Measurements from ENCODE around the gene EIF4A2.
A peak's percentile ranks its signal among the peaks of the same experiment; 100 is the strongest.

The EIF4A2 gene

DNA sequence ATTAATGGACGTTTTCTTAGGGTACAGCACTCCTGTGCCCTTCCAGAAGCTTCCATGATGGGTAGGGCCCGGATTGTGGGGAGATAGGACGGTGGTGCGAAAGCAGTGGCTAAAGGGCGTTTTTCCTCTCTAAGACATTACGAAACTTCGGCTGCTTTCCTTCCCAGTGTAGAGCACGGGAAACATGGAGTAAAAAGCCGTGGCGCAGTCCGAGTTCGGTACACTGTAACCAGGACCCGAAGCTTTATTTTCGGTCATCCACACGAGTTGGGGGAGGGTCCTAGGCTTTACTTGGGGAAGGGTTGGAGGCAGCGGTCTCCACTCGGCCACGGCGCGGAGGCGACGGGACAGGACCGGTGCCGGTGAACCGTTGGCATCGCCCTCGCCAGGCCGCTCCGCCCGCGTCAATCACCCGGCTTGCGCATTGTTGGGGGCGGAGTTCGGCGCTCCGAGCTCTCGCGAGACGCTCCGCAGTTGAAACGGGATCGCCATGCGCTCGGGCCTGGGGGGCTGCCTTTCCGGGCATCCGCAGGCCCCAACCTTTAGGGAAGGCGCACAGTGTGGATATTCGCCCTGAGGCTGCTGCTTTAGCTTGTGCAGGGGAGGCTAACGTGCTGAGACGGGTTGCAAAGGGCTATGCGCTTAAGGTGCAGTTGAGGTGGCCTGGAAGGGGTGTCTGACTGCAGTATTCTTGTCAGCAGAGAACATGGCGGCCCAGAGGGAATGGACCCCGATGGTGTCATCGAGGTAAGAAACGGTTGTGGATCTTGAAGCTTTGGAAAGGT, 546 bp downstream of the EIF4A2 start:
- peaks cover 27% of the 10 kb centered on the region for H3K79me2 ChIP-seq (ENCODE audit: insufficient read depth, low read length)
- H3K9me2 ChIP-seq (ENCODE audit: low read depth, low read length): no peaks in the 10 kb centered on the region

DNA sequence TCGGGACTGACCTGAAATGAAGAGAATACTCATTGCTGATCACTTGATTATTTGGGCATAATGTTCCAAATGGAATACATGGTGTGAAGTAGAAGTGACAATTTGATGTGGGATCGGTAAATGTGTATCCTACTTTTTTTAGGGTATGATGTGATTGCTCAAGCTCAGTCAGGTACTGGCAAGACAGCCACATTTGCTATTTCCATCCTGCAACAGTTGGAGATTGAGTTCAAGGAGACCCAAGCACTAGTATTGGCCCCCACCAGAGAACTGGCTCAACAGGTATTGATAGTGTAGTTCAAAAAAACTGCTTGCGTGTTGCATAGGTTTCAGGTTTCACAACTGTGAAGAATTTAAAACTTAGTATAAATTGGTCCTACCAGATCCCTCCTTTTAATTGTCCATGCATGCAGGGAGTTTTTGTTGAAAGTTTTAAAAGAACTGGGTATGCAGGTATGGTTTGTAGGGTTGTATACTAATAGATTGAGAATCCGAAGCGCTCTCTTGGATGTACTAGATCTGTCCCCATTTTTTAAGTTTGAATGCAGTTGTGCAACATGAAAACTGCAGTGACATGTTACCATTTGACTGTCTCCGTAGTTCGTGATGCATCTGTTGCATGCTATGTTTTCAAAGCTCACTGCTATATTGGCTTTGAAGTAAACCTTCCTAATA, 1.6 kb downstream of the EIF4A2 start:
- H3K27me3 ChIP-seq (ENCODE audit: insufficient read depth, low read length): no peaks in the 10 kb centered on the region
- peaks cover 58% of the 10 kb centered on the region for H3F3A ChIP-seq (ENCODE audit: insufficient read depth, low read length)
- H3K4me3 ChIP-seq (ENCODE audit: low read depth, low read length, poor library complexity, severe bottlenecking): peak overlapping the region; percentile 75
- peak overlapping the region; percentile 96 for H3K27ac ChIP-seq (ENCODE audit: low read depth, low read length, poor library complexity, severe bottlenecking)
- H3K36me3 ChIP-seq (ENCODE audit: insufficient read depth, low read length): peaks cover 65% of the 10 kb centered on the region
- H3K4me2 ChIP-seq (ENCODE audit: low read length): peak overlapping the region; percentile 84
- no peaks in the 10 kb centered on the region for H3K9me3 ChIP-seq (ENCODE audit: low read length)
- H3K4me1 ChIP-seq (ENCODE audit: insufficient read depth, low read length, severe bottlenecking): peaks cover 48% of the 10 kb centered on the region
- H3K9ac ChIP-seq (ENCODE audit: low read length): peak overlapping the region; percentile 97
- no peak overlapping the region for H2AFZ ChIP-seq (ENCODE audit: low read length)
- peaks cover 27% of the 10 kb centered on the region for H3K79me2 ChIP-seq (ENCODE audit: insufficient read depth, low read length)
- no peak for TF ChIP-seq EZH2 (IDR thresholded peaks at IDR 0.05; ENCODE audit: borderline replicate concordance, low read length)
- TF ChIP-seq, protein P1, sequence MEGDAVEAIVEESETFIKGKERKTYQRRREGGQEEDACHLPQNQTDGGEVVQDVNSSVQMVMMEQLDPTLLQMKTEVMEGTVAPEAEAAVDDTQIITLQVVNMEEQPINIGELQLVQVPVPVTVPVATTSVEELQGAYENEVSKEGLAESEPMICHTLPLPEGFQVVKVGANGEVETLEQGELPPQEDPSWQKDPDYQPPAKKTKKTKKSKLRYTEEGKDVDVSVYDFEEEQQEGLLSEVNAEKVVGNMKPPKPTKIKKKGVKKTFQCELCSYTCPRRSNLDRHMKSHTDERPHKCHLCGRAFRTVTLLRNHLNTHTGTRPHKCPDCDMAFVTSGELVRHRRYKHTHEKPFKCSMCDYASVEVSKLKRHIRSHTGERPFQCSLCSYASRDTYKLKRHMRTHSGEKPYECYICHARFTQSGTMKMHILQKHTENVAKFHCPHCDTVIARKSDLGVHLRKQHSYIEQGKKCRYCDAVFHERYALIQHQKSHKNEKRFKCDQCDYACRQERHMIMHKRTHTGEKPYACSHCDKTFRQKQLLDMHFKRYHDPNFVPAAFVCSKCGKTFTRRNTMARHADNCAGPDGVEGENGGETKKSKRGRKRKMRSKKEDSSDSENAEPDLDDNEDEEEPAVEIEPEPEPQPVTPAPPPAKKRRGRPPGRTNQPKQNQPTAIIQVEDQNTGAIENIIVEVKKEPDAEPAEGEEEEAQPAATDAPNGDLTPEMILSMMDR (IDR thresholded peaks at IDR 0.05; ENCODE audit: low read length): no peak
- H4K20me1 ChIP-seq (ENCODE audit: insufficient read depth, low read length): peaks cover 11% of the 10 kb centered on the region; the same call in 1 of the 2 replicates
- no peaks in the 10 kb centered on the region for H3K9me2 ChIP-seq (ENCODE audit: low read depth, low read length)

More for the DNA sequence above, 546 bp downstream of the EIF4A2 start:
- Histone ChIP-seq H3K27ac (ENCODE audit: low read depth, low read length, poor library complexity, severe bottlenecking) (peak overlapping the region; percentile 96), H3F3A (ENCODE audit: insufficient read depth, low read length) (peaks cover 48% of the 10 kb centered on the region), H4K20me1 (ENCODE audit: insufficient read depth, low read length) (peaks cover 11% of the 10 kb centered on the region; the same call in 1 of the 2 replicates), H3K9me3 (ENCODE audit: low read length) (no peaks in the 10 kb centered on the region), H3K36me3 (ENCODE audit: insufficient read depth, low read length) (peaks cover 55% of the 10 kb centered on the region), H3K9ac (ENCODE audit: low read length) (peak overlapping the region; percentile 97), H2AFZ (ENCODE audit: low read length) (no peak overlapping the region), H3K27me3 (ENCODE audit: insufficient read depth, low read length) (no peaks in the 10 kb centered on the region), H3K4me2 (ENCODE audit: low read length) (peak overlapping the region; percentile 84), H3K4me3 (ENCODE audit: low read depth, low read length, poor library complexity, severe bottlenecking) (peak overlapping the region; percentile 75), H3K4me1 (ENCODE audit: insufficient read depth, low read length, severe bottlenecking) (peaks cover 48% of the 10 kb centered on the region)
- TF ChIP-seq, protein P1 (IDR thresholded peaks at IDR 0.05; ENCODE audit: low read length): no peak
- TF ChIP-seq EZH2 (IDR thresholded peaks at IDR 0.05; ENCODE audit: borderline replicate concordance, low read length): no peak

DNA sequence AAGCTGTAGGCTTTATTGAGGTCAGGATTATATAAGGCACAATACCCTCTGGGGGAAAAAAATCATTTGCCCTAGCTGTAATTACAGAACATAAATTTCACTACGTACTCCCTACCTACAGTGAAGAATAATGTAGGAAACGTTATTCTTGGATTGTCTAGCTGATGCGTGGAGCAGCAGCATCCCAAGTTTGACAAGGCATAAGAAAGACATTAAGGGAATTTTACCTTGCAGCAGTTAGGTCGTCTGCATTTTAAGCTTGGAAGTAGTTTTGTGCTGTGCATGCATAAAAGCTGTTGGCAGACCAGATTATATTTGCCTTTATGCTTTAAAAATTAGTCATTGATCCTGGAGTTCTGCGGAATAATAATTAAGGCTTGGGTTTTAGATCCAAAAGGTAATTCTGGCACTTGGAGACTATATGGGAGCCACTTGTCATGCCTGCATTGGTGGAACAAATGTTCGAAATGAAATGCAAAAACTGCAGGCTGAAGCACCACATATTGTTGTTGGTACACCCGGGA, 2.2 kb downstream of the EIF4A2 start:
- Histone ChIP-seq H3K27ac (ENCODE audit: low read depth, low read length, poor library complexity, severe bottlenecking) (peak overlapping the region; percentile 96), H3F3A (ENCODE audit: insufficient read depth, low read length) (peaks cover 64% of the 10 kb centered on the region)

More for the DNA sequence above, 2.2 kb downstream of the EIF4A2 start:
- H4K20me1 ChIP-seq (ENCODE audit: insufficient read depth, low read length): peaks cover 11% of the 10 kb centered on the region; the same call in 1 of the 2 replicates
- peaks cover 71% of the 10 kb centered on the region for H3K36me3 ChIP-seq (ENCODE audit: insufficient read depth, low read length)
- H3K4me2 ChIP-seq (ENCODE audit: low read length): peak overlapping the region; percentile 84
- H3K9ac ChIP-seq (ENCODE audit: low read length): peak overlapping the region; percentile 97
- no peaks in the 10 kb centered on the region for H3K27me3 ChIP-seq (ENCODE audit: insufficient read depth, low read length)
- H3K9me2 ChIP-seq (ENCODE audit: low read depth, low read length): no peaks in the 10 kb centered on the region
- peaks cover 27% of the 10 kb centered on the region for H3K79me2 ChIP-seq (ENCODE audit: insufficient read depth, low read length)
- H3K4me1 ChIP-seq (ENCODE audit: insufficient read depth, low read length, severe bottlenecking): peaks cover 48% of the 10 kb centered on the region
- no peaks in the 10 kb centered on the region for H3K9me3 ChIP-seq (ENCODE audit: low read length)
- no peak overlapping the region for H2AFZ ChIP-seq (ENCODE audit: low read length)
- peak overlapping the region; percentile 75 for H3K4me3 ChIP-seq (ENCODE audit: low read depth, low read length, poor library complexity, severe bottlenecking)
- TF ChIP-seq, protein P1 (IDR thresholded peaks at IDR 0.05; ENCODE audit: low read length): no peak
- TF ChIP-seq EZH2 (IDR thresholded peaks at IDR 0.05; ENCODE audit: borderline replicate concordance, low read length): no peak
